Prostate gland (tissue), 2 donors: ENCODE measurements around the gene ATP13A3. TPM values are rescaled to one million over a fixed set of nuclear protein-coding genes. Genes with fewer than 3 reads are reported as not detected.

Source experiments
- DNase-seq: peaks from one replicate; pipeline ENCODE4 v3.0.0-alpha.2; 2019; ENCODE audit warnings: low spot score
- H3K27ac ChIP-seq, 2 donors: fragments of 200-600 bp; sonication (generic); 2 replicates each; pipeline ENCODE4 v1.5.1; 2017 to 2019
- H3K27me3 ChIP-seq: fragments of 200-600 bp; sonication (generic); replicated peaks from 2 replicates; pipeline ENCODE4 v1.5.1; 2019; ENCODE audit not compliant: insufficient read depth
- H3K36me3 ChIP-seq, 2 donors: fragments of 200-600 bp; sonication (generic); 1 replicate in 1 of 2; 2 replicates in 1 of 2; pipeline versions ENCODE4 v1.5.1 to v1.8.1; 2017 to 2019
- H3K4me1 ChIP-seq: fragments of 200-600 bp; sonication (generic); replicated peaks from 2 replicates; pipeline ENCODE4 v1.5.1; 2019
- H3K4me3 ChIP-seq, 2 donors: fragments of 200-600 bp; sonication (generic); 2 replicates each; pipeline ENCODE4 v1.5.1; 2017 to 2019
- H3K9me3 ChIP-seq: fragments of 200-600 bp; sonication (generic); 2 replicates; pipeline ENCODE4 v1.5.1; 2017
- POLR2A ChIP-seq: fragments of 450-650 bp; IDR thresholded peaks from one replicate; pipeline ENCODE4 v1.6.1; 2016; ENCODE audit warnings: antibody characterized with exemption, mild to moderate bottlenecking
- POLR2AphosphoS5 ChIP-seq: sonication (generic); formaldehyde crosslinking; IDR thresholded peaks from one replicate; pipeline ENCODE4 v1.6.1; 2017; ENCODE audit warnings: antibody characterized with exemption
- WGBS: methylation state at CpG from one replicate; pipeline ENCODE4 v1.1.5; 2018; 5-methylcytosine and 5-hydroxymethylcytosine counted together
- intact Hi-C: fragments of 100-400 bp; cut with DNase I; formaldehyde crosslinking; loops from one replicate; pipeline ENCODE4 v1.14.2; 2022
- total RNA-seq, 2 donors: library from RNA; depleted of rRNA; stranded (reverse); fragments of >200 nt; gene quantifications; one replicate each; pipeline ENCODE4 v1.1.0, GENCODE V29; 2016
- TF ChIP-seq, protein P1 (sequence below), 4 experiments: fragments of 200-600 bp in 2 of 4; fragments of 450-650 bp in 2 of 4; sonication (generic) in 2 of 4; IDR thresholded peaks; 1 replicate in 3 of 4; 2 replicates in 1 of 4; pipeline ENCODE4 v1.5.1; 2016 to 2019; ENCODE audit warnings: antibody characterized with exemption in 4 of 4, mild to moderate bottlenecking in 2 of 4, moderate library complexity in 2 of 4

ATP13A3 gene
- total RNA-seq, 2 donors from 2014 or later: 75.4 to 80.4 TPM

DNA sequence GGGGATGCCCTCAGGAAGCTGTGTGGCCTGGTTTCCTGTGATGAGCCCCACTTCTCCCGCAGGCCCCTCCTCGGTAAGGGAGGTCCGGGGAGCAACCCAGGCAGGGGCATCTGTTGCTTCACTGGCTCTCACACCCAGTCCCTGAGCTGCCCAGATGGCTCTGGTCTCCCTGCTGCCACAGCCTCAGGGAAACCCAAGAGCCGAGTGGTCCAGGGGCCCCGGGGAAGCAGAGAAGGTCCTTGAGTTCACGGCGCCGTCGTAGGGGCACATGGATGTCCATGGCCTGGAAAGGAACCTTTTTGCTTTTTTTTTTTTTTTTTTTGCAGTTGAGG, 103.9 kb downstream of the ATP13A3 start:
- no peak for DNase-seq
- Histone ChIP-seq H3K36me3 (no peaks in the 10 kb centered on the region), H3K27ac (no peak overlapping the region), H3K9me3 (no peaks in the 10 kb centered on the region), H3K27me3 (no peaks in the 10 kb centered on the region), H3K4me1 (no peaks in the 10 kb centered on the region), H3K4me3 (no peak overlapping the region)
- 88% methylated on average over 9 of the region's 9 CpGs for WGBS
- intact Hi-C loops: no loop called here
- no peak for TF ChIP-seq POLR2AphosphoS5
- no peak for TF ChIP-seq POLR2A
- TF ChIP-seq, protein P1, sequence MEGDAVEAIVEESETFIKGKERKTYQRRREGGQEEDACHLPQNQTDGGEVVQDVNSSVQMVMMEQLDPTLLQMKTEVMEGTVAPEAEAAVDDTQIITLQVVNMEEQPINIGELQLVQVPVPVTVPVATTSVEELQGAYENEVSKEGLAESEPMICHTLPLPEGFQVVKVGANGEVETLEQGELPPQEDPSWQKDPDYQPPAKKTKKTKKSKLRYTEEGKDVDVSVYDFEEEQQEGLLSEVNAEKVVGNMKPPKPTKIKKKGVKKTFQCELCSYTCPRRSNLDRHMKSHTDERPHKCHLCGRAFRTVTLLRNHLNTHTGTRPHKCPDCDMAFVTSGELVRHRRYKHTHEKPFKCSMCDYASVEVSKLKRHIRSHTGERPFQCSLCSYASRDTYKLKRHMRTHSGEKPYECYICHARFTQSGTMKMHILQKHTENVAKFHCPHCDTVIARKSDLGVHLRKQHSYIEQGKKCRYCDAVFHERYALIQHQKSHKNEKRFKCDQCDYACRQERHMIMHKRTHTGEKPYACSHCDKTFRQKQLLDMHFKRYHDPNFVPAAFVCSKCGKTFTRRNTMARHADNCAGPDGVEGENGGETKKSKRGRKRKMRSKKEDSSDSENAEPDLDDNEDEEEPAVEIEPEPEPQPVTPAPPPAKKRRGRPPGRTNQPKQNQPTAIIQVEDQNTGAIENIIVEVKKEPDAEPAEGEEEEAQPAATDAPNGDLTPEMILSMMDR (IDR thresholded peaks at IDR 0.05): no peak

GRCh38 chr3:194382196-194382891, 104.5 kb downstream of the ATP13A3 start:
- TF ChIP-seq POLR2AphosphoS5 (no peak), POLR2A (no peak)
- TF ChIP-seq, protein P1 (IDR thresholded peaks at IDR 0.05): no peak
- Histone ChIP-seq H3K36me3 (no peaks in the 10 kb centered on the region), H3K4me3 (no peak overlapping the region), H3K27me3 (no peaks in the 10 kb centered on the region), H3K27ac (no peak overlapping the region), H3K9me3 (no peaks in the 10 kb centered on the region), H3K4me1 (no peaks in the 10 kb centered on the region)
- intact Hi-C loops: no loop called here
- WGBS: 89% methylated on average over 20 of the region's 20 CpGs
- no peak for DNase-seq

DNA sequence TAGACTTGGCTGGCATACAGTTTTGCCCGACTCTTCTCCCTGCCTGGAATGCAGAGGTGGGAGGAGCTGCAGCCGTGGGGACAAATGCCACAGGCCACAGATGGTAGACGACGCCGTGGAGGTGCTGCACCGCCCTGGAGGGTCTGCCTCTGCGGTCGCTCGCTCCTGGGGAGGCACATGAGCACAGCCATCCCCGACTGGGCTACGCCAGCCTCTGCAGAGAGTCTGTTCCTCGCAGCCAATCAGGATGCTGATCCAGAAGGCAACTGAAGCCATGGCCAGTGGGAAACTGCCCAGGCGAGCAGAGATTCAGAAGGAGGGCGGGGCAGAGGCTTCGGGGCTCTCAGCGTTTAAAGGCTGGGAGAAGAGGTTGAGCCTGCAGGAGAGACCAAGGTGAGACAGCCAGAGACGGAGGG, 105.3 kb downstream of the ATP13A3 start:
- H3K4me3 ChIP-seq: no peak overlapping the region

GRCh38 chr3:194380326-194380725, 106.5 kb downstream of the ATP13A3 start:
- intact Hi-C loops: no loop called here
- Histone ChIP-seq H3K4me1 (no peaks in the 10 kb centered on the region), H3K9me3 (no peaks in the 10 kb centered on the region), H3K4me3 (no peak overlapping the region), H3K36me3 (no peaks in the 10 kb centered on the region), H3K27me3 (no peaks in the 10 kb centered on the region), H3K27ac (no peak overlapping the region)
- no peak for TF ChIP-seq POLR2AphosphoS5
- TF ChIP-seq POLR2A: no peak
- TF ChIP-seq, protein P1 (IDR thresholded peaks at IDR 0.05): no peak
- 89% methylated on average over 7 of the region's 7 CpGs for WGBS
- DNase-seq: no peak

More for the DNA sequence above, 105.3 kb downstream of the ATP13A3 start:
- Histone ChIP-seq H3K4me1 (no peaks in the 10 kb centered on the region), H3K27ac (no peak overlapping the region), H3K36me3 (no peaks in the 10 kb centered on the region), H3K9me3 (no peaks in the 10 kb centered on the region), H3K27me3 (no peaks in the 10 kb centered on the region)
- intact Hi-C loops: no loop called here
- TF ChIP-seq POLR2AphosphoS5 (no peak), POLR2A (no peak)
- TF ChIP-seq, protein P1 (IDR thresholded peaks at IDR 0.05): no peak
- no peak for DNase-seq
- 36% methylated on average over 17 of the region's 17 CpGs for WGBS

GRCh38 chr3:194379651-194380050, 107.2 kb downstream of the ATP13A3 start:
- H3K27me3 ChIP-seq: no peaks in the 10 kb centered on the region
- no peaks in the 10 kb centered on the region for H3K4me1 ChIP-seq
- DNase-seq: no peak
- H3K36me3 ChIP-seq: no peaks in the 10 kb centered on the region
- TF ChIP-seq POLR2AphosphoS5 (no peak), POLR2A (no peak)
- TF ChIP-seq, protein P1 (IDR thresholded peaks at IDR 0.05): no peak
- WGBS: 69% methylated on average over 9 of the region's 9 CpGs
- H3K9me3 ChIP-seq: no peaks in the 10 kb centered on the region
- no peak overlapping the region for H3K27ac ChIP-seq
- intact Hi-C loops: no loop called here
- H3K4me3 ChIP-seq: no peak overlapping the region
